Measurements from ENCODE around the gene MAPK8IP2. TPM values are rescaled to one million over a fixed set of nuclear protein-coding genes. Genes with fewer than 3 reads are reported as not detected.
"Not testable (repeated sequence)": the region's sequence is repeated elsewhere in the genome, so short reads cannot be mapped to it uniquely, and the experiment has no call there.

Gene MAPK8IP2
- total RNA-seq, 1 donor from 2014 or later, result 2.8 TPM

- H3K27me3 Mint-ChIP-seq (ENCODE audit: unreplicated experiment), result peaks cover 16% of the 10 kb centered on the region
- TF ChIP-seq CTCF (IDR thresholded peaks at IDR 0.05), result no peak
- DNase-seq (ENCODE audit: extremely low spot score, unreplicated experiment), result no peak
- no peaks in the 10 kb centered on the region for H3K9me3 Mint-ChIP-seq (ENCODE audit: unreplicated experiment)
- H3K4me1 Mint-ChIP-seq (ENCODE audit: unreplicated experiment), result peaks cover 2% of the 10 kb centered on the region
- no peaks in the 10 kb centered on the region for H3K36me3 Mint-ChIP-seq (ENCODE audit: unreplicated experiment)
- H3K4me3 Mint-ChIP-seq (ENCODE audit: unreplicated experiment), result no peak overlapping the region
- no peak overlapping the region for H3K27ac Mint-ChIP-seq (ENCODE audit: unreplicated experiment)
Observed at GRCh38 chr22:50612528-50613221, 12.1 kb downstream of the MAPK8IP2 start.

GRCh38 chr22:50613291-50613981 lies 12.8 kb downstream of the MAPK8IP2 start:
- TF ChIP-seq CTCF (IDR thresholded peaks at IDR 0.05), result no peak
- DNase-seq (ENCODE audit: extremely low spot score, unreplicated experiment), result no peak
- H3K36me3 Mint-ChIP-seq (ENCODE audit: unreplicated experiment), result no peaks in the 10 kb centered on the region
- no peak overlapping the region for H3K27ac Mint-ChIP-seq (ENCODE audit: unreplicated experiment)
- H3K4me1 Mint-ChIP-seq (ENCODE audit: unreplicated experiment), result peaks cover 2% of the 10 kb centered on the region
- no peaks in the 10 kb centered on the region for H3K9me3 Mint-ChIP-seq (ENCODE audit: unreplicated experiment)
- H3K27me3 Mint-ChIP-seq (ENCODE audit: unreplicated experiment), result peaks cover 18% of the 10 kb centered on the region
- H3K4me3 Mint-ChIP-seq (ENCODE audit: unreplicated experiment), result no peak overlapping the region

- H3K4me1 Mint-ChIP-seq (ENCODE audit: unreplicated experiment); H3K4me3 Mint-ChIP-seq (ENCODE audit: unreplicated experiment); DNase-seq (ENCODE audit: extremely low spot score, unreplicated experiment); H3K36me3 Mint-ChIP-seq (ENCODE audit: unreplicated experiment); H3K27ac Mint-ChIP-seq (ENCODE audit: unreplicated experiment); H3K9me3 Mint-ChIP-seq (ENCODE audit: unreplicated experiment): not testable (repeated sequence)
- peaks cover 18% of the 10 kb centered on the region for H3K27me3 Mint-ChIP-seq (ENCODE audit: unreplicated experiment)
Observed at GRCh38 chr22:50614296-50614695, 13.7 kb downstream of the MAPK8IP2 start.

GRCh38 chr22:50620593-50621355 lies 20.2 kb downstream of the MAPK8IP2 start:
- peak overlapping the region; percentile 63 for H3K4me3 Mint-ChIP-seq (ENCODE audit: unreplicated experiment)
- H3K4me1 Mint-ChIP-seq (ENCODE audit: unreplicated experiment), result peaks cover 19% of the 10 kb centered on the region
- peaks cover 5% of the 10 kb centered on the region for H3K27me3 Mint-ChIP-seq (ENCODE audit: unreplicated experiment)
- no peaks in the 10 kb centered on the region for H3K36me3 Mint-ChIP-seq (ENCODE audit: unreplicated experiment)
- no peak for DNase-seq (ENCODE audit: extremely low spot score, unreplicated experiment)
- no peak overlapping the region for H3K27ac Mint-ChIP-seq (ENCODE audit: unreplicated experiment)
- H3K9me3 Mint-ChIP-seq (ENCODE audit: unreplicated experiment), result no peaks in the 10 kb centered on the region
- no peak for TF ChIP-seq CTCF (IDR thresholded peaks at IDR 0.05)

- DNase-seq (ENCODE audit: extremely low spot score, unreplicated experiment), result no peak
- Mint-ChIP-seq H3K4me3 (ENCODE audit: unreplicated experiment) (no peak overlapping the region), H3K4me1 (ENCODE audit: unreplicated experiment) (peaks cover 19% of the 10 kb centered on the region), H3K27ac (ENCODE audit: unreplicated experiment) (no peak overlapping the region), H3K36me3 (ENCODE audit: unreplicated experiment) (no peaks in the 10 kb centered on the region), H3K9me3 (ENCODE audit: unreplicated experiment) (no peaks in the 10 kb centered on the region), H3K27me3 (ENCODE audit: unreplicated experiment) (peaks cover 5% of the 10 kb centered on the region)
- no peak for TF ChIP-seq CTCF (IDR thresholded peaks at IDR 0.05)
Observed at GRCh38 chr22:50621356-50621880, 20.8 kb downstream of the MAPK8IP2 start.

All from osteocyte (in vitro differentiated cells).